Endothelial cell of umbilical vein (primary cell): ENCODE results near the gene NSMCE3.

Source experiments
- CTCF ChIP-seq, 2 donors: IDR thresholded peaks; 1 replicate in 1 of 2; 2 replicates in 1 of 2; pipeline ENCODE4 v1.5.1; 2011; ENCODE audit warnings: low read length in 2 of 2, mild to moderate bottlenecking in 2 of 2, moderate library complexity in 2 of 2, control low read depth in 1 of 2, inconsistent platforms in 1 of 2, low read depth in 1 of 2; ENCODE audit not compliant: insufficient read depth in 1 of 2; ENCODE audit errors: extremely low read depth in 1 of 2
- EZH2 ChIP-seq: IDR thresholded peaks from 2 replicates; pipeline ENCODE4 v1.6.1; 2012; ENCODE audit warnings: borderline replicate concordance, low read depth, mild to moderate bottlenecking, moderate library complexity, low read length, inconsistent platforms; ENCODE audit not compliant: severe bottlenecking

GRCh38 chr15:29283381-29283780 lies 13.8 kb upstream of the NSMCE3 start:
- no peak for TF ChIP-seq EZH2
- TF ChIP-seq CTCF (IDR thresholded peaks at IDR 0.05; ENCODE audit: extremely low read depth in 1 of 2, insufficient read depth in 1 of 2, low read depth in 1 of 2, low read length in 2 of 2) = no peak
